ENCODE measurements around the gene CCDC6. TPM values are rescaled to one million over a fixed set of nuclear protein-coding genes. Genes with fewer than 3 reads are reported as not detected.

Gene CCDC6
- total and polyA plus RNA-seq, 9 donors = 12.2 to 46.8 (median 34.1) TPM

DNA sequence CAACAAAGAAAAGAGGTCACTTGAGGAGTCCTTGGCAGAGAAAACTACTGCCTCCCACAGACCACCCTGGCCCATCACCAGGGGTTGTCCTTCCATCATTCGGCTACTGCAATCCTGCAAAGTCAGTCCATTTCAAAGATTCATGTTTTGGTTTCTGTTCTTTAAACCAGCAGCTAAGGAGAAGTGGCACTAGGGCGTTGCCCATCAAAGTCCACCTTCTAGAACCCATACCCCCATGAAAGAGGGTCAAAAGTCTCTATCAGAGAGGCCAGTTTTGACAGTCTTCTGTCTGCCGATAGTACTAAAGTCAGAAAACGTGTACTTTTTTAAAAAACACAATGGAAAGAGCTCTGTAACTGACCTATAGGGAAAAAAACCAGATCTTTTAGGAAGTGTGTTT lies 14.4 kb downstream of the CCDC6 start:
- peaks cover 14% of the 10 kb centered on the region for H3K4me1 ChIP-seq (ENCODE audit: insufficient read depth)
- intact Hi-C loops (cut with DNase I) = no loop called here

DNA sequence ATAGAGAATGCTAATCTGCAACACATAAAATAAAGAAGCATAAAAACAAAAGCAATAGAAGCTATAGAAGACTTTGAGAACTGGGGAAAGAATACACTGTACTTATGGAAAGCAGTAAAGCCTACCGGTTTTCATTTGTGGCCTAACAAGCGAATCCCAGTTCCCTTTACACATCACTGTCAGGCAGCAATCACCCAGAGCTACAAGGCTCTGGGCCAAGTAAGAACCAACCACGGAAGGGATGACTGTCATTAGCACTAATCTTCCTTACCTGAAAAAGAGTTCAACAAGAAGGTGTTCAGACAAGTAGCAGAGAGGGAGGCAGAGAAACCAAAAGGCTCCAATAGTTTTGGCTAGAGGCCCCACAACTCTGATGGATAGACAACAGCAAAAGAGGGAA lies 15.0 kb downstream of the CCDC6 start:
- intact Hi-C loops (cut with DNase I) = no loop called here
- no peak for TF ChIP-seq EP300 (IDR thresholded peaks at IDR 0.05)
- TF ChIP-seq POLR2A (IDR thresholded peaks at IDR 0.05) = no peak
- TF ChIP-seq, protein P1, sequence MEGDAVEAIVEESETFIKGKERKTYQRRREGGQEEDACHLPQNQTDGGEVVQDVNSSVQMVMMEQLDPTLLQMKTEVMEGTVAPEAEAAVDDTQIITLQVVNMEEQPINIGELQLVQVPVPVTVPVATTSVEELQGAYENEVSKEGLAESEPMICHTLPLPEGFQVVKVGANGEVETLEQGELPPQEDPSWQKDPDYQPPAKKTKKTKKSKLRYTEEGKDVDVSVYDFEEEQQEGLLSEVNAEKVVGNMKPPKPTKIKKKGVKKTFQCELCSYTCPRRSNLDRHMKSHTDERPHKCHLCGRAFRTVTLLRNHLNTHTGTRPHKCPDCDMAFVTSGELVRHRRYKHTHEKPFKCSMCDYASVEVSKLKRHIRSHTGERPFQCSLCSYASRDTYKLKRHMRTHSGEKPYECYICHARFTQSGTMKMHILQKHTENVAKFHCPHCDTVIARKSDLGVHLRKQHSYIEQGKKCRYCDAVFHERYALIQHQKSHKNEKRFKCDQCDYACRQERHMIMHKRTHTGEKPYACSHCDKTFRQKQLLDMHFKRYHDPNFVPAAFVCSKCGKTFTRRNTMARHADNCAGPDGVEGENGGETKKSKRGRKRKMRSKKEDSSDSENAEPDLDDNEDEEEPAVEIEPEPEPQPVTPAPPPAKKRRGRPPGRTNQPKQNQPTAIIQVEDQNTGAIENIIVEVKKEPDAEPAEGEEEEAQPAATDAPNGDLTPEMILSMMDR (IDR thresholded peaks at IDR 0.05) = no peak
- no peak overlapping the region for H3K27ac ChIP-seq

More for the DNA sequence above, 14.4 kb downstream of the CCDC6 start:
- TF ChIP-seq, protein P1 (IDR thresholded peaks at IDR 0.05) = no peak
- TF ChIP-seq EP300 (IDR thresholded peaks at IDR 0.05) (no peak), POLR2A (IDR thresholded peaks at IDR 0.05) (no peak)
- no peaks in the 10 kb centered on the region for H3K27me3 ChIP-seq
- H3K36me3 ChIP-seq = no peaks in the 10 kb centered on the region
- no peaks in the 10 kb centered on the region for H3K9me3 ChIP-seq
- H3K27ac ChIP-seq = no peak overlapping the region
- no peak overlapping the region for H3K4me3 ChIP-seq
- no peak for DNase-seq
- 82 to 86% (median 83%) methylated on average over 4 of the region's 4 CpGs for WGBS, 3 donors

DNA sequence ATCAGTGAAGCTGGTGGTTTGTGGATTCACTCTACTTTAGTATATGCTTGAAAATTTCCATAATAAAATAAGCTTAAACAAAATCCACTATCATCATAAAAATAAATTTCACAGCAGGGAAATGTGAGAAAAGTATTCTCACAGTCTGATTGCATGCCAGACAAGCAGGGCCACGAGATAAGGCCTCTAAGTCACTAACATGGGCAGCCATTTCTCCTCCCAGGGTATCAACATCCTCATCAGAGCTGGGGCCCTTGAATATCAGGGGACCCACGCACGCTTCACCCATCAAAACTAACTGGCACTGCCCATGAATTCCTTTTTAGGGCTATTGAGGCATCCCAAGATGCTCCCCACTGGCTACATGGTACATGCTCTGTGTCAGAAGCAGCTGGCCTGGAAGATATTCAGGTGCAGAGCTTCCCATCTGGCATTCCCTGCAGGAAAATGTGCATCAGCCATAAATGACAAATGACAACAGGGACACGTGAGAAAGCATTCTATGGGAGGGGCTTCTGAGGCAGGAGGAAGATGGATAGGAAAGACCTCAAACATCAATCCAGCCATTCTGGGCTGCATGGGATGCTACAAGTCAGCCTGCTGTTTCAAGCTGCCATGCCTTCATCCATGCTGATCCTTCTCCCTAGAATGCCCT lies 17.4 kb downstream of the CCDC6 start:
- Histone ChIP-seq H3K36me3 (no peaks in the 10 kb centered on the region), H3K27ac (no peak overlapping the region), H3K27me3 (no peaks in the 10 kb centered on the region), H3K4me1 (ENCODE audit: insufficient read depth) (peaks cover 4% of the 10 kb centered on the region), H3K9me3 (no peaks in the 10 kb centered on the region), H3K4me3 (no peak overlapping the region)
- TF ChIP-seq, protein P1 (IDR thresholded peaks at IDR 0.05) = no peak
- TF ChIP-seq POLR2A (IDR thresholded peaks at IDR 0.05) = no peak
- TF ChIP-seq EP300 (IDR thresholded peaks at IDR 0.05) = no peak
- WGBS, 3 donors = 80 to 82% (median 80%) methylated on average over 4 of the region's 4 CpGs
- no peak for DNase-seq
- intact Hi-C loops (cut with DNase I) = no loop called here

More for the DNA sequence above, 15.0 kb downstream of the CCDC6 start:
- no peaks in the 10 kb centered on the region for H3K27me3 ChIP-seq
- 89 to 90% (median 89%) methylated on average over 3 of the region's 3 CpGs for WGBS, 3 donors
- no peaks in the 10 kb centered on the region for H3K36me3 ChIP-seq
- no peak for DNase-seq
- H3K9me3 ChIP-seq = no peaks in the 10 kb centered on the region
- peaks cover 14% of the 10 kb centered on the region for H3K4me1 ChIP-seq (ENCODE audit: insufficient read depth)
- H3K4me3 ChIP-seq = no peak overlapping the region

DNA sequence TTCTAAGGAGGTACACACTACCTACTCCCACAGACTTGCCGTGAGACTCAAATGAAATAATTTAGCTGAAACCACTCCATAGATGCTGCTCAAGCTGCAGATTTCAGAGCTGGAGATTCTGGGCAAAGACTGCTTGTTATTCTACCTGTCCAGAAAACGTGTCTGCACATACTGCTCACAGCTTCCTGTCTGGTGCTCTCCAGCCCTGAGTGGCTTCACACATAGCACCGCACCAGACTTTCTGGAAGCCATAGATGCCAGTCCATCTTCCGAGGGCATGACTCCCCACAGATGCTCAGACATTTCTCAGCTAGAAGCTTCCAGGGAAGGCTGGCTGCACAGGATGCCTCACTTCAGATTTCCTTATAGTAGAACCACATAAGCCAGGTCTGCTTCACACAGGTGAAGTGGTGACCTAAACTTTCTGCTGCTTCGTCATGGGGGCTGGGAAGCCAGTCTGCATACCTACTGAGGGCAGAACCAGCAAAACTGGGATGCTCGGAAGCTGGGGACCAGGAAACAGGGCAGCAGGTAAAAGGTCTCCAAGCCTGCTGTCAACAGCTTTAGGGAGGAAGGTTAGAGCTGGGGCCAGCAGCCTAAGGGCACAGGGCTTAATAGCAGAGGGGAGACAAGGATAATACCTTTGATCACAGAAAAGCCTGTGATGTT lies 18.2 kb downstream of the CCDC6 start:
- Histone ChIP-seq H3K27ac (no peak overlapping the region), H3K27me3 (no peaks in the 10 kb centered on the region), H3K4me3 (no peak overlapping the region), H3K9me3 (no peaks in the 10 kb centered on the region), H3K36me3 (no peaks in the 10 kb centered on the region), H3K4me1 (ENCODE audit: insufficient read depth) (peaks cover 1% of the 10 kb centered on the region)
- 85 to 88% (median 87%) methylated on average over 6 of the region's 6 CpGs for WGBS, 3 donors
- intact Hi-C loops (cut with DNase I) = no loop called here
- TF ChIP-seq EP300 (IDR thresholded peaks at IDR 0.05) (no peak), POLR2A (IDR thresholded peaks at IDR 0.05) (no peak)
- TF ChIP-seq, protein P1 (IDR thresholded peaks at IDR 0.05) = no peak
- no peak for DNase-seq

Measured in ovary (tissue), 9 donors.